Motor neuron (in vitro differentiated cells): Measurements from ENCODE around the gene FCAR. TPM values are rescaled to one million over a fixed set of nuclear protein-coding genes. Genes with fewer than 3 reads are reported as not detected.
"Not testable (repeated sequence)": the region's sequence is repeated elsewhere in the genome, so short reads cannot be mapped to it uniquely, and the experiment has no call there.

ENCODE experiments used
- ATAC-seq, 8 experiments: fragments of 200-7000 bp; cut with Tn5 transposase; replicated peaks in 6 of 8; 2 replicates each; pipeline ENCODE4 v1.8.0; 2021; ENCODE audit warnings: mild to moderate bottlenecking in 8 of 8, moderate library complexity in 8 of 8
- H3K27ac ChIP-seq, 2 donors: fragments of 250-450 bp; sonication (Bioruptor Pico); 2 replicates each; pipeline ENCODE4 v1.9.0; 2021; ENCODE audit warnings: antibody characterized with exemption in 2 of 2, mild to moderate bottlenecking in 2 of 2, moderate library complexity in 1 of 2
- H3K4me1 ChIP-seq, 2 donors: fragments of 250-450 bp; sonication (Bioruptor Pico); replicated peaks in 1 of 2; 2 replicates each; pipeline ENCODE4 v1.6.1; 2021; ENCODE audit warnings: antibody characterized with exemption in 2 of 2, mild to moderate bottlenecking in 2 of 2, moderate library complexity in 1 of 2
- H3K4me3 ChIP-seq, 5 donors: fragments of 250-450 bp; sonication (Bioruptor Pico); 2 replicates each; pipeline ENCODE4 v1.9.0; 2021; ENCODE audit warnings: antibody characterized with exemption in 5 of 5, mild to moderate bottlenecking in 5 of 5, moderate library complexity in 4 of 5
- WGBS, 10 experiments: fragments of 450-650 bp; shearing (Covaris generic); methylation state at CpG; one replicate each; pipeline ENCODE4 v1.0.0; 2022; 5-methylcytosine and 5-hydroxymethylcytosine counted together
- in situ Hi-C, 9 experiments: fragments of 400-800 bp; cut with MboI; loops; one replicate each; pipeline ENCODE4 v1.15.0; 2021; ENCODE audit warnings: low sequenced_read_pairs in 9 of 9, low pct_unique_long_range_greater_than_20kb in 2 of 9; ENCODE audit not compliant: unreplicated experiment in 9 of 9
- total RNA-seq, 8 experiments: library from RNA; unstranded; fragments of 300-600 nt; gene quantifications; 2 replicates each; pipeline versions ENCODE4 v1.2.3 to v1.2.4, GENCODE V29; 2022

FCAR gene
- total RNA-seq, 8 experiments from 2014 or later: 0.24 TPM; not detected in 7

GRCh38 chr19:54863459-54863858 is 10.6 kb upstream of the FCAR start:
- H3K4me1 ChIP-seq, H3K27ac ChIP-seq, in situ Hi-C loops, H3K4me3 ChIP-seq, ATAC-seq: not testable (repeated sequence)
- no CpG with 5 or more reads among the region's 3 CpGs for WGBS, 10 experiments

GRCh38 chr19:54871696-54872095 is 2.3 kb upstream of the FCAR start:
- no peak overlapping the region for H3K27ac ChIP-seq
- no peak overlapping the region for H3K4me3 ChIP-seq
- in situ Hi-C loops: no loop called here
- WGBS, 10 experiments: 0 to 60% (median 36%) methylated on average over 1 to 3 of the region's 3 CpGs; no CpG with 5 or more reads in 3 of the 10 experiments
- ATAC-seq: no peak
- no peaks in the 10 kb centered on the region for H3K4me1 ChIP-seq

- no peak overlapping the region for H3K4me3 ChIP-seq
- no peak for ATAC-seq
- WGBS, 10 experiments: 0 to 86% (median 17%) methylated on average over 1 to 2 of the region's 2 CpGs; no CpG with 5 or more reads in 1 of the 10 experiments
- no peak overlapping the region for H3K27ac ChIP-seq
- no peaks in the 10 kb centered on the region for H3K4me1 ChIP-seq
- in situ Hi-C loops: no loop called here
Measured at GRCh38 chr19:54875506-54875905, 1.5 kb downstream of the FCAR start.

GRCh38 chr19:54877471-54877870 is 3.4 kb downstream of the FCAR start:
- in situ Hi-C loops: no loop called here
- no peak overlapping the region for H3K27ac ChIP-seq
- H3K4me3 ChIP-seq: no peak overlapping the region
- 0 to 39% (median 23%) methylated on average over 1 to 3 of the region's 3 CpGs; no CpG with 5 or more reads in 1 of the 10 experiments for WGBS, 10 experiments
- no peaks in the 10 kb centered on the region for H3K4me1 ChIP-seq
- ATAC-seq: no peak

GRCh38 chr19:54881884-54882283 is 7.8 kb downstream of the FCAR start:
- in situ Hi-C loops: no loop called here
- Histone ChIP-seq H3K27ac (no peak overlapping the region), H3K4me3 (no peak overlapping the region), H3K4me1 (no peaks in the 10 kb centered on the region)
- ATAC-seq: no peak
- WGBS, 10 experiments: 0 to 80% methylated on average over 1 of the region's 6 CpGs; no CpG with 5 or more reads in 8 of the 10 experiments

- 15 to 72% (median 31%) methylated on average over 1 to 7 of the region's 7 CpGs; no CpG with 5 or more reads in 1 of the 10 experiments for WGBS, 10 experiments
- Histone ChIP-seq H3K4me1 (no peaks in the 10 kb centered on the region), H3K4me3 (no peak overlapping the region), H3K27ac (no peak overlapping the region)
- in situ Hi-C loops: no loop called here
- no peak for ATAC-seq
Measured at GRCh38 chr19:54882758-54883157, 8.7 kb downstream of the FCAR start.

GRCh38 chr19:54883228-54883627 is 9.2 kb downstream of the FCAR start:
- Histone ChIP-seq H3K27ac (no peak overlapping the region), H3K4me3 (no peak overlapping the region), H3K4me1 (no peaks in the 10 kb centered on the region)
- in situ Hi-C loops: no loop called here
- ATAC-seq: no peak
- WGBS, 10 experiments: 17 to 80% (median 40%) methylated on average over 1 to 4 of the region's 9 CpGs; no CpG with 5 or more reads in 5 of the 10 experiments

GRCh38 chr19:54888239-54888638 is 14.2 kb downstream of the FCAR start:
- in situ Hi-C loops: no loop called here
- Histone ChIP-seq H3K4me3 (no peak overlapping the region), H3K27ac (no peak overlapping the region), H3K4me1 (no peaks in the 10 kb centered on the region)
- 0 to 100% (median 69%) methylated on average over 1 to 7 of the region's 10 CpGs; no CpG with 5 or more reads in 3 of the 10 experiments for WGBS, 10 experiments
- no peak for ATAC-seq

GRCh38 chr19:54889566-54889965 is 15.5 kb downstream of the FCAR start:
- H3K27ac ChIP-seq: no peak overlapping the region
- no peaks in the 10 kb centered on the region for H3K4me1 ChIP-seq
- in situ Hi-C loops: no loop called here
- ATAC-seq: no peak
- H3K4me3 ChIP-seq: no peak overlapping the region
- 27 to 85% (median 66%) methylated on average over 1 to 9 of the region's 11 CpGs; no CpG with 5 or more reads in 2 of the 10 experiments for WGBS, 10 experiments

- Histone ChIP-seq H3K27ac (no peak overlapping the region), H3K4me3 (no peak overlapping the region), H3K4me1 (no peaks in the 10 kb centered on the region)
- in situ Hi-C loops: no loop called here
- WGBS, 10 experiments: 10 to 88% (median 64%) methylated on average over 1 to 4 of the region's 7 CpGs; no CpG with 5 or more reads in 2 of the 10 experiments
- no peak for ATAC-seq
Measured at GRCh38 chr19:54893406-54893805, 19.4 kb downstream of the FCAR start.

GRCh38 chr19:54894106-54894505 is 20.1 kb downstream of the FCAR start:
- ATAC-seq, H3K27ac ChIP-seq, H3K4me1 ChIP-seq, H3K4me3 ChIP-seq, in situ Hi-C loops: not testable (repeated sequence)
- 0 to 87% (median 68%) methylated on average over 2 to 8 of the region's 16 CpGs; no CpG with 5 or more reads in 5 of the 10 experiments for WGBS, 10 experiments

GRCh38 chr19:54896036-54896435 is 22.0 kb downstream of the FCAR start:
- Histone ChIP-seq H3K27ac (no peak overlapping the region), H3K4me1 (no peaks in the 10 kb centered on the region), H3K4me3 (no peak overlapping the region)
- no peak for ATAC-seq
- 38 to 100% (median 48%) methylated on average over 1 to 2 of the region's 2 CpGs; no CpG with 5 or more reads in 6 of the 10 experiments for WGBS, 10 experiments
- in situ Hi-C loops: no loop called here

- H3K4me3 ChIP-seq, H3K4me1 ChIP-seq, ATAC-seq, in situ Hi-C loops, H3K27ac ChIP-seq: not testable (repeated sequence)
- WGBS, 10 experiments: 20 to 88% (median 60%) methylated on average over 1 to 4 of the region's 7 CpGs; no CpG with 5 or more reads in 4 of the 10 experiments
Measured at GRCh38 chr19:54898685-54899084, 24.6 kb downstream of the FCAR start.

GRCh38 chr19:54899646-54900045 is 25.6 kb downstream of the FCAR start:
- in situ Hi-C loops, H3K27ac ChIP-seq, H3K4me1 ChIP-seq, ATAC-seq, H3K4me3 ChIP-seq: not testable (repeated sequence)
- WGBS, 10 experiments: 24 to 65% (median 50%) methylated on average over 3 to 9 of the region's 9 CpGs; no CpG with 5 or more reads in 7 of the 10 experiments
